Mucosa of descending colon (tissue), 3 donors: ENCODE data around the gene GNRH2. TPM values are rescaled to one million over a fixed set of nuclear protein-coding genes. Genes with fewer than 3 reads are reported as not detected.
A peak's percentile ranks its signal among the peaks of the same experiment; 100 is the strongest.

Experiments
- ATAC-seq: fragments of 200-7000 bp; cut with Tn5 transposase; one replicate; pipeline ENCODE4 v1.9.1; 2020; ENCODE audit warnings: mild to moderate bottlenecking, moderate library complexity
- DNase-seq, 3 donors: peaks; one replicate each; pipeline ENCODE4 v3.0.0-alpha.2; 2020
- H3K36me3 ChIP-seq: fragments of 200-600 bp; one replicate; pipeline ENCODE4 v1.8.0; 2021; ENCODE audit warnings: low read depth, mild to moderate bottlenecking
- H3K4me1 ChIP-seq: fragments of 200-600 bp; one replicate; pipeline ENCODE4 v1.8.0; 2021; ENCODE audit warnings: low read depth, mild to moderate bottlenecking
- H3K4me3 ChIP-seq: fragments of 200-600 bp; one replicate; pipeline ENCODE4 v1.8.0; 2021; ENCODE audit warnings: mild to moderate bottlenecking
- H3K9me3 ChIP-seq: fragments of 200-600 bp; one replicate; pipeline ENCODE4 v1.8.0; 2021; ENCODE audit warnings: mild to moderate bottlenecking
- CTCF ChIP-seq: fragments of 200-600 bp; IDR thresholded peaks from one replicate; pipeline ENCODE4 v1.8.0; 2022; ENCODE audit warnings: antibody characterized with exemption, mild to moderate bottlenecking
- intact Hi-C, 2 donors: fragments of 100-400 bp; cut with DNase I in 1 of 2; cut with micrococcal nuclease in 1 of 2; formaldehyde crosslinking; loops; one replicate each; pipeline versions ENCODE4 v1.11.0 to v1.11.1; 2022; cut with DNase I, micrococcal nuclease
- total RNA-seq, 3 donors: library from RNA; stranded (reverse); fragmentation: NEBNext Ultra II Directional in 2 of 3; extraction: Animal tissue kit (Norgen Biotek cat#: 25700) in 2 of 3; gene quantifications; one replicate each; pipeline versions ENCODE4 v1.2.1 to v1.2.4, GENCODE V29; 2021 to 2023
- donor health status: DM: no; HTN: no; CAD: no; lungs with moderate emphysema.
- donor health status: DM: no; HTN: no; CAD: no.
- donor health status: DM: no; HTN: yes; CAD: no.

Gene GNRH2
- total RNA-seq, 3 donors from 2014 or later: 1.1 TPM; not detected in 2

DNA sequence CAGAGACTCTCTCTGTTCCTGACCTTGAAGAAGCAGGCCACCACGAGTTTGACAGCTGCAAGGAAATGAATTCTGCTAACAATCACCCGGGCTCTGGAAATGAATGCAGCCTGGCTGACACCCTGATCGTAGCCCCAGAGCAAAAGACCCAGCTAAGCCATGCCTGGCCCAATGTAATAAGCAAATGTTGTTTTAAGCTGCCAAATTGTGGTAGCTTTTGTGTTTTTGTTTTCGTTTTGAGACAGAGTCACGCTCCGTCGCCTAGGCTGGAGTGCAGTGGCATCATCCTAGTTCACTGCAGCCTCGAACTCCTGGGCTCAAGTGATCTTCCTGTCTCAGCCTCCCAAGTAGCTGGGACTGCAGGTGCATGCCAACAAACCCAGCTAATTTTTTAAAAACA is 24.7 kb downstream of the GNRH2 start:
- DNase-seq (no peak), ATAC-seq (no peak)
- no peaks in the 10 kb centered on the region for H3K36me3 ChIP-seq
- peaks cover 12% of the 10 kb centered on the region for H3K4me1 ChIP-seq
- intact Hi-C loops: no loop called here
- no peaks in the 10 kb centered on the region for H3K9me3 ChIP-seq
- no peak overlapping the region for H3K4me3 ChIP-seq
- TF ChIP-seq CTCF: no peak

DNA sequence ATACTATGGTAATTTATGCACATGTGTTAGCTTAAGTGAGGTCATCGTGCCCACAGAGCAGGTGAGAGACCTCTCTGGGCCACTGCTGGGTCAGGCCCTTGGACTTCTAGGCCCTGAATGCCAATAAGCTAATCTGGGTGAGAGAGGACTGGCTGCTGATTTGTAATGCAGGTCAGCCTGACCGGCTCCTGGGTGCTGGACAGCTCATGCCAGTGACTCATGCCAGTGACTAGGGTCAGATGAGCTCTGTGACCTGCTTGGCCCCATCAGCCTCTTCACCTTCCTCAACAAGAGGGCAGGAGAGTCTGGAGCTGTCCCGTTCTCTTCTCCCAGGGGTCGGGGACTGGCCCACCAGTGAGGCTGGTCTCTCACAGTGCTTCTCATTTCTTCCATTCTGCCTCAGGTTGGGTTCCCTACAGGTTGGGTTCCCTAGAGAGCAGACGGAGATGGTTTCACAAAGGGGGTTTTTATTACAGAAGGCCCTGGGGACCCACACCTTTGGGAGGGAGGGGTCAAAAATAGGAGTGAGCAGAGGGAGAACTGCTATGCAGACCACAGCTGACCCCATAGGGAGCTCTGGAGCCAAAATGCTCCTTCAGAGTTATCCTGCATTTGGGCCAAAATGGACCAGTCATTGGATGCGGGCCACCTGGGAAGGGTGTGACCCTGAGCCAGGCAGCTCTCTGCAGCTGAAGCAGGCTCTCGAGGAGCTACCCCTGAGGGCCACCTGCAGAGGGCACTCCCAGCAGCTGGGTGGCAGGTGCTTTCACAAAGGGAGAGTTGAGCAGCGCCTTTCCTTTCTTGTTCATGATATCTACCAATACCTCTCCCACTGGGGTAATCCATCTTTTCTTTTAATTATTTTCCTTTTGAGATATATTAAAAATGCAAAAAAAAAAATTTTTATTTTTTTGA is 25.8 kb downstream of the GNRH2 start:
- Histone ChIP-seq H3K4me3 (no peak overlapping the region), H3K9me3 (no peaks in the 10 kb centered on the region), H3K36me3 (no peaks in the 10 kb centered on the region), H3K4me1 (peaks cover 12% of the 10 kb centered on the region)
- peak in 2 of 3 donors; percentile 32 to 51 for DNase-seq
- ATAC-seq: peak; percentile 57
- TF ChIP-seq CTCF: peak; percentile 12
- intact Hi-C loops: no loop called here

GRCh38 chr20:3070725-3071124 is 27.3 kb downstream of the GNRH2 start:
- Histone ChIP-seq H3K4me3 (no peak overlapping the region), H3K36me3 (no peaks in the 10 kb centered on the region), H3K4me1 (peaks cover 12% of the 10 kb centered on the region), H3K9me3 (no peaks in the 10 kb centered on the region)
- no peak for ATAC-seq
- TF ChIP-seq CTCF: no peak
- intact Hi-C loops: no loop called here
- DNase-seq: no peak

- H3K4me3 ChIP-seq: no peak overlapping the region
- no peak for TF ChIP-seq CTCF
- ATAC-seq (no peak), DNase-seq (no peak)
- no peaks in the 10 kb centered on the region for H3K36me3 ChIP-seq
- peaks cover 12% of the 10 kb centered on the region for H3K4me1 ChIP-seq
- intact Hi-C loops: no loop called here
- H3K9me3 ChIP-seq: no peaks in the 10 kb centered on the region
These were observed 27.8 kb downstream of the GNRH2 start for GRCh38 chr20:3071266-3071609.

DNA sequence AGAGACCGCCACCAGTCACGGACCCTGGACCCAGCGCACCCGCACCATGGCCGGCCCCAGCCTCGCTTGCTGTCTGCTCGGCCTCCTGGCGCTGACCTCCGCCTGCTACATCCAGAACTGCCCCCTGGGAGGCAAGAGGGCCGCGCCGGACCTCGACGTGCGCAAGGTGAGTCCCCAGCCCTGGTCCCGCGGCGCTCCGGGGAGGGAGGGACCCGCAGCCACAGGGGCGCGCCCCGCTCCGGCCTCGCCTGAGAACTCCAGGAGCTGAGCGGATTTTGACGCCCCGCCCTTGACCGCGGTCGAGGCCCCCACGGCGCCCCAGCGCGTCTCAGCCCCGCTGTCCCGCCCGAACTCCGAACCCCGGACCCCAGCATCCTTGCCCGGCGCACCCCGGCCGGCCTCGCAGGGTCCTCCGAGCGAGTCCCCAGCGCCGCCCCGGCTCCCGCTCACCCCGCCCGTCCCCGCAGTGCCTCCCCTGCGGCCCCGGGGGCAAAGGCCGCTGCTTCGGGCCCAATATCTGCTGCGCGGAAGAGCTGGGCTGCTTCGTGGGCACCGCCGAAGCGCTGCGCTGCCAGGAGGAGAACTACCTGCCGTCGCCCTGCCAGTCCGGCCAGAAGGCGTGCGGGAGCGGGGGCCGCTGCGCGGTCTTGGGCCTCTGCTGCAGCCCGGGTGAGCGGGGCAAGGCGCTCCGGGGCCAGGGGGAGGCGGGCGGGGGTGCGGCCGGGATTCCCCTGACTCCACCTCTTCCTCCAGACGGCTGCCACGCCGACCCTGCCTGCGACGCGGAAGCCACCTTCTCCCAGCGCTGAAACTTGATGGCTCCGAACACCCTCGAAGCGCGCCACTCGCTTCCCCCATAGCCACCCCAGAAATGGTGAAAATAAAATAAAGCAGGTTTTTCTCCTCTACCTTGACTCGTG is 28.4 kb downstream of the GNRH2 start, which contains the start of gene OXT:
Gene OXT (plus strand): TSS at position 11 of the 920 bp plus-strand sequence. CDS start 36 bp downstream, at position 47.
- peak; percentile 45 to 71 (median 56) for DNase-seq
- Histone ChIP-seq H3K36me3 (no peaks in the 10 kb centered on the region), H3K4me1 (peaks cover 12% of the 10 kb centered on the region), H3K4me3 (peak within 1 kb of the TSS; percentile 9), H3K9me3 (no peaks in the 10 kb centered on the region)
- intact Hi-C loops: no loop called here
- TF ChIP-seq CTCF: no peak
- peak; percentile 80 for ATAC-seq
